Dendritic cell treated with granulocyte-macrophage colony-stimulating factor and Interleukin-4, amounts not matched to agents 40 ng/mL and 50 ng/mL, for 4 days (primary cell): Measurements from ENCODE around the gene RAB3IL1.
A peak's percentile ranks its signal among the peaks of the same experiment; 100 is the strongest.

Source experiments
- H3K27ac Mint-ChIP-seq: one replicate; pipeline ENCODE4 v1.8.0; 2022; ENCODE audit warnings: mild to moderate bottlenecking, mixed read lengths
- H3K27me3 Mint-ChIP-seq: one replicate; pipeline ENCODE4 v1.8.0; 2022; ENCODE audit warnings: mild to moderate bottlenecking, mixed read lengths
- H3K36me3 Mint-ChIP-seq: one replicate; pipeline ENCODE4 v1.8.0; 2022; ENCODE audit warnings: low read depth, mixed read lengths
- H3K4me1 Mint-ChIP-seq: one replicate; pipeline ENCODE4 v1.8.0; 2022; ENCODE audit warnings: low read depth, mixed read lengths
- H3K4me3 Mint-ChIP-seq: one replicate; pipeline ENCODE4 v1.8.0; 2022; ENCODE audit warnings: mild to moderate bottlenecking, moderate library complexity, mixed read lengths
- H3K9me3 Mint-ChIP-seq: one replicate; pipeline ENCODE4 v1.8.0; 2022; ENCODE audit warnings: mixed read lengths
- intact Hi-C: fragments of 100-400 bp; cut with micrococcal nuclease; formaldehyde crosslinking; loops from one replicate; pipeline ENCODE4 v1.15.0; 2022

RAB3IL1 gene

GRCh38 chr11:61908730-61909316 lies 8.5 kb downstream of the RAB3IL1 start:
- intact Hi-C loops = no loop called here
- Mint-ChIP-seq H3K36me3 (peaks cover 49% of the 10 kb centered on the region), H3K27me3 (peaks cover 32% of the 10 kb centered on the region), H3K4me1 (peaks cover 49% of the 10 kb centered on the region), H3K9me3 (no peaks in the 10 kb centered on the region), H3K4me3 (peak overlapping the region; percentile 18), H3K27ac (peak overlapping the region; percentile 89)

DNA sequence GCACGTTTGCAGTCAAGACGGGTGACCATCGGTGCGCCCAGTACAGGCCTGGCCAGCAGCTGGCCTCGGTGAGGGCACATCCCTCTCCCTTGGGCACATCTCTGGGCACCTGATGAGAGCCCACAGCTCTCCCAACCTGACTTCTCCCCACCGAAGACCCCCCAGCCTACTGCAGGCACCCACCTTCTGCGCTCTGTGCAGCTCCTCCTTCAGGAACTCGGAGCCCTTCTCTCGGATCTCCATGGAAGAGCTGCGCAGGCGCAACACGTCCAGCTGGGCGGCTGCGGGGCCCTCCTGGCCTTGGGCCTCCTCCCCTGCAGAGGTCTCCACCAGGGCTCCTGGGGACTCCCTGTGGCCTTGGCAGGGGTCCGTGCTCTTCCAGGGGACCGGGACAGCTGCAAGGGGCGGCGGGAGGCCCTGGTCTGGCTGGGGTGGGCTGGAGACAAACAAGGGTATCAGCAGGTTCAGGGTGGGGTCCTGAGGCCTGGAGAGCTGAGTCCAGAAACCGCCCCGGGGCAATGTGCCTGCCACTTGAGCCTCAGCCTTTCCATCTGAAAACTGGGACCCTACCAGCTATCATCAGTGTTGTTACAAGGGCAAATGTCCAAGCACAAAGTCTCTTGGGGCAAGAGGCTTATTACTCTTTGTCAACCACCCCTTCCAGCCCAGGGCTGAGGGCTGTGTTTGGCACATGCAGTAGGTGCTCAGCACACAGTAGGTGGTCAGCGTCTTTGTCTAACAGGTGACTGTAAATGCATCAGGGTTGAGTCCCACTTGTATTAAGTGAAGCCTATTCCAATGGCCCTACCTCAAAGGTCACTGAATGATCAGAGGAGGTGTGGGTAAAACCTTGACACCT lies 9.3 kb downstream of the RAB3IL1 start:
- Mint-ChIP-seq H3K4me3 (no peak overlapping the region), H3K27me3 (peaks cover 34% of the 10 kb centered on the region), H3K27ac (peak overlapping the region; percentile 89), H3K4me1 (peaks cover 42% of the 10 kb centered on the region), H3K9me3 (no peaks in the 10 kb centered on the region), H3K36me3 (peaks cover 51% of the 10 kb centered on the region)
- intact Hi-C loops = no loop called here

DNA sequence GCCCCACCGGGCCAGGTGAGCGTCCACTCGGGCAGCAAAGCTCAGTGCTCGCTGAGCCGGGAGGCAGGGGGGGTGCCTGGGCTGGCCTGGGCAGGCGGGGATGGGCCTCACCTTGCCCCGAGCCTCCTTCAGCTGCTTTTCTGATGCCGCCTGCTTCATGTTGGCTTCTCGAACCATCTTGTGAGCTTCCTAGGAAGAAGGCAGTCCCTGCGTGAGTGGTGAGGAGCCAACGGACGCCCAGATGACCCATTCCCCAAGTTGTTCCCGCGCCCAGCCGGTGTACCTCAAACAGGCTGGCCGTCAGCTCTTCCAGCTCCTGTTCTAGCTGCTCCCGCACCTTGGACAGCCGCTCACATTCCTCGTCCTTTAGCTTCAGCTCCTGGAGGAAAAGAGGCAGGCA lies 10.1 kb downstream of the RAB3IL1 start:
- peaks cover 37% of the 10 kb centered on the region for H3K27me3 Mint-ChIP-seq
- H3K4me3 Mint-ChIP-seq = no peak overlapping the region
- H3K27ac Mint-ChIP-seq = peak overlapping the region; percentile 64
- intact Hi-C loops = no loop called here
- H3K9me3 Mint-ChIP-seq = no peaks in the 10 kb centered on the region
- H3K36me3 Mint-ChIP-seq = peaks cover 54% of the 10 kb centered on the region
- H3K4me1 Mint-ChIP-seq = peaks cover 34% of the 10 kb centered on the region

- peaks cover 57% of the 10 kb centered on the region for H3K36me3 Mint-ChIP-seq
- H3K9me3 Mint-ChIP-seq = no peaks in the 10 kb centered on the region
- no peak overlapping the region for H3K27ac Mint-ChIP-seq
- H3K4me3 Mint-ChIP-seq = no peak overlapping the region
- H3K4me1 Mint-ChIP-seq = peaks cover 26% of the 10 kb centered on the region
- H3K27me3 Mint-ChIP-seq = peaks cover 35% of the 10 kb centered on the region
- intact Hi-C loops = no loop called here
These were observed 10.8 kb downstream of the RAB3IL1 start for GRCh38 chr11:61906522-61906909.

DNA sequence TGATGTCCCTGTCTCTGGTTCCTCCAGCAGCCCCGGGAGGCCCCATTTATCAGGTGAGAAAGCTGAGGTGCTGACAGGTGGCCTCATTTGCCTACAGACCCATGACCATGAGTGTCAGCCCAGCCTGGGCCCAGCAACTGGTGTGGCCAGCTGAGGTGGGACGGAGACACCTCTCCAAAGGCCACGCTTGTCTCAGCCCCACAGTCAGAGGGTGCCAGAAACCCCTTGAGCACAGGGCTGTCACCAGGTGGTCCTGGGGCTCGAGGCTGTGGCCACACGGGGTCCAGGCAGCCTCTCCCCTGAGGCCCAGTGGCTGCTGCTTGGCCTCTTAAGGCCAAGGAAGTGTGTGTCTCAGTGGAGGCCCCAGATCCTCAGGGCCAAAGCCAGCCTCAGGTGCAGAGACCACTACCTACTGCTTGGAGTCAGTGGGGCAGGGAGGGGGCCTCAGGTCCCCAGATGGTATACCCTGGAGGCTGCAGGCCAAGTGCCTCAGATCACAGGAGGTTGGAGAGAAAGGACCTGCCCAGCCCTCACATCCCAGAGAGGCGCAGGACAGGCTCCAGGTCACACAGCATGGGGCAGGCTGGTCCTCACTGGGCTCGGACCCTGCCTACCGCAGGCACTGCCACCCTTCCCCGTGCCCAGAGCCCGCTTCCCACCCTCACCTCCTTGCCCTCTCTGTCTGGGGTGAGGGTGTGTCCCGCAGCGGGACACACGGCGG lies 11.4 kb downstream of the RAB3IL1 start:
- H3K36me3 Mint-ChIP-seq = peaks cover 62% of the 10 kb centered on the region
- H3K9me3 Mint-ChIP-seq = no peaks in the 10 kb centered on the region
- peak overlapping the region; percentile 21 for H3K27ac Mint-ChIP-seq
- H3K4me3 Mint-ChIP-seq = no peak overlapping the region
- peaks cover 33% of the 10 kb centered on the region for H3K27me3 Mint-ChIP-seq
- H3K4me1 Mint-ChIP-seq = peaks cover 21% of the 10 kb centered on the region
- intact Hi-C loops = no loop called here

- intact Hi-C loops = no loop called here
- Mint-ChIP-seq H3K36me3 (peaks cover 70% of the 10 kb centered on the region), H3K9me3 (no peaks in the 10 kb centered on the region), H3K4me1 (peaks cover 15% of the 10 kb centered on the region), H3K4me3 (no peak overlapping the region), H3K27me3 (peaks cover 33% of the 10 kb centered on the region), H3K27ac (peak overlapping the region; percentile 21)
These were observed 12.2 kb downstream of the RAB3IL1 start for GRCh38 chr11:61905067-61905696.

- Mint-ChIP-seq H3K4me3 (no peak overlapping the region), H3K27ac (no peak overlapping the region), H3K36me3 (peaks cover 76% of the 10 kb centered on the region), H3K9me3 (no peaks in the 10 kb centered on the region), H3K27me3 (peaks cover 31% of the 10 kb centered on the region), H3K4me1 (peaks cover 13% of the 10 kb centered on the region)
- intact Hi-C loops = no loop called here
These were observed 12.8 kb downstream of the RAB3IL1 start for GRCh38 chr11:61904539-61905048.

GRCh38 chr11:61903845-61904244 lies 13.5 kb downstream of the RAB3IL1 start:
- intact Hi-C loops = no loop called here
- H3K36me3 Mint-ChIP-seq = peaks cover 83% of the 10 kb centered on the region
- H3K4me1 Mint-ChIP-seq = peaks cover 13% of the 10 kb centered on the region
- no peak overlapping the region for H3K4me3 Mint-ChIP-seq
- no peak overlapping the region for H3K27ac Mint-ChIP-seq
- peaks cover 31% of the 10 kb centered on the region for H3K27me3 Mint-ChIP-seq
- no peaks in the 10 kb centered on the region for H3K9me3 Mint-ChIP-seq

DNA sequence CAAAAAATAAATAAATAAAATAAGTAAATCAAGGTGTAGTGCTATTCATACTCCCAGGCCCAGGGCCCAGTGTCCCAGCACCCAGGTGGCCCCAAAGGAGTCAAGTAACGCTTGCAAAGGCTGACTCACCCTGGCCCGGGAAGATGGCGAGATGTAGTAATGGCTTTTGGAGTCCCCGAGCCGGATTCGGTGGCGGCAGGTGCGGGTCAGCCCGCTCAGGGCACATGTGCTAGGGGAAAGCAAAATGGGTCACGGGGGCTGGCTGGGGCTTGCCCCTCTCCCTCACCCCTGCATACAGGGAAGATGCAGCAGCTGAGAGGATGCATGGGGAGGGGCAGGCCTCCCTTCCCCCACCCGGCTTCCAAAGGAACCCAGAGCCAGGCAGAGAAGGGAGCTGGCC lies 15.1 kb downstream of the RAB3IL1 start:
- Mint-ChIP-seq H3K27me3 (peaks cover 25% of the 10 kb centered on the region), H3K4me3 (no peak overlapping the region), H3K36me3 (peaks cover 94% of the 10 kb centered on the region), H3K27ac (no peak overlapping the region), H3K4me1 (peaks cover 11% of the 10 kb centered on the region), H3K9me3 (no peaks in the 10 kb centered on the region)
- intact Hi-C loops = no loop called here

DNA sequence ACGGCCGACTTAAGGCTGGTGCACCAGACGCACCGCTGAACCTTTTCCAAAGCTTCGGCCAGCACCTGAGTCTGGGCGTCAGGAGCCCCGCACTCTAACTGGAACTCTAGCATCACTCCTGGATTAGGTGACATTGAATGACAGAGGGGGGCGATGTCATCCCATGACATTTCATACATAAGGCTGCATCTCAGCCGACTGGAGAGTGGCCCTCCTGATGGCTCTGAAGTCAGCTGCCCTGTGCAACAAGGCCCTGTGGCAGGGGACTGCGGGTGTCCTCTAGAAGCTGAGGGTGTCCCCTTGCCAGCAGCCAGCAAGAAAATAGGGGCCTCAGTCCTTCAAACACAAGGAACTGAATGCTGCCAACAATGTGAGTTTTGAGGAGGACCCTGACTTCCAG lies 16.0 kb downstream of the RAB3IL1 start:
- Mint-ChIP-seq H3K27ac (no peak overlapping the region), H3K4me1 (peaks cover 11% of the 10 kb centered on the region), H3K9me3 (no peaks in the 10 kb centered on the region), H3K4me3 (no peak overlapping the region), H3K27me3 (peaks cover 21% of the 10 kb centered on the region), H3K36me3 (peaks cover 95% of the 10 kb centered on the region)
- intact Hi-C loops = loop anchor here (1.0 kb wide), 1 partner anchor 21 kb away; no protein-coding TSS in a partner anchor

- peak overlapping the region; percentile 3 for H3K27ac Mint-ChIP-seq
- H3K36me3 Mint-ChIP-seq = peaks cover 87% of the 10 kb centered on the region
- H3K4me1 Mint-ChIP-seq = peaks cover 14% of the 10 kb centered on the region
- H3K27me3 Mint-ChIP-seq = peaks cover 18% of the 10 kb centered on the region
- intact Hi-C loops = no loop called here
- H3K4me3 Mint-ChIP-seq = no peak overlapping the region
- no peaks in the 10 kb centered on the region for H3K9me3 Mint-ChIP-seq
These were observed 17.1 kb downstream of the RAB3IL1 start for GRCh38 chr11:61900251-61900650.

- intact Hi-C loops = loop anchor here (1.0 to 2.0 kb wide), 3 partner anchors 48 to 210 kb away; no protein-coding TSS in a partner anchor
- peaks cover 23% of the 10 kb centered on the region for H3K4me1 Mint-ChIP-seq
- no peak overlapping the region for H3K4me3 Mint-ChIP-seq
- H3K27ac Mint-ChIP-seq = no peak overlapping the region
- H3K36me3 Mint-ChIP-seq = peaks cover 77% of the 10 kb centered on the region
- peaks cover 14% of the 10 kb centered on the region for H3K27me3 Mint-ChIP-seq
- H3K9me3 Mint-ChIP-seq = no peaks in the 10 kb centered on the region
These were observed 18.1 kb downstream of the RAB3IL1 start for GRCh38 chr11:61899146-61899841.

- Mint-ChIP-seq H3K36me3 (peaks cover 66% of the 10 kb centered on the region), H3K4me3 (no peak overlapping the region), H3K27ac (no peak overlapping the region), H3K9me3 (no peaks in the 10 kb centered on the region), H3K27me3 (peaks cover 6% of the 10 kb centered on the region), H3K4me1 (peaks cover 23% of the 10 kb centered on the region)
- intact Hi-C loops = loop anchor here (2.0 kb wide), 2 partner anchors 185 to 211 kb away; no protein-coding TSS in a partner anchor
These were observed 19.2 kb downstream of the RAB3IL1 start for GRCh38 chr11:61898247-61898582.
